H1 (cell line): Measurements from ENCODE around the gene MARK3. TPM values are rescaled to one million over a fixed set of nuclear protein-coding genes. Genes with fewer than 3 reads are reported as not detected.

Experiments used
- CTCF ChIA-PET: fragments of 300-600 bp; sonication (Branson Sonifier 250); formaldehyde crosslinking; loops from one replicate; lab custom pipeline; 2021; ENCODE audit not compliant: partially characterized antibody; lab: Charles Lee
- POLR2A ChIA-PET: fragments of 300-600 bp; sonication (Branson Sonifier 250); formaldehyde crosslinking; loops from one replicate; lab custom pipeline; 2021; ENCODE audit warnings: inconsistent platforms; ENCODE audit not compliant: partially characterized antibody; lab: Charles Lee
- DNase-seq, 2 experiments: peaks; one replicate each; pipeline versions ENCODE4 v3.0.0 to v3.0.0-alpha.2; 2010 to 2022; ENCODE audit warnings: low spot score in 2 of 2, low read depth in 1 of 2, mixed read lengths in 1 of 2
- FAIRE-seq: peaks from 2 replicates; lab custom pipeline; 2011; peaks lifted over from hg19 to GRCh38; lab: Jason Lieb, UNC
- H2AFZ ChIP-seq: 2 replicates; pipeline ENCODE4 v1.8.1; 2012; ENCODE audit warnings: low read length, inconsistent platforms
- H2AK5ac ChIP-seq: 2 replicates; pipeline ENCODE4 v1.6.1; 2013; ENCODE audit warnings: low read depth, low read length
- H2BK120ac ChIP-seq: replicated peaks from 2 replicates; pipeline ENCODE3; 2013; ENCODE audit warnings: low read depth, low read length, inconsistent platforms
- H2BK12ac ChIP-seq: 2 replicates; pipeline ENCODE4 v1.6.1; 2013; ENCODE audit warnings: low read depth, low read length
- H2BK15ac ChIP-seq: 2 replicates; pipeline ENCODE4 v1.6.1; 2013; ENCODE audit warnings: low read length
- H2BK20ac ChIP-seq: 2 replicates; pipeline ENCODE4 v1.6.1; 2013; ENCODE audit warnings: low read length
- H2BK5ac ChIP-seq: 2 replicates; pipeline ENCODE4 v1.6.1; 2013; ENCODE audit warnings: low read depth, low read length
- H3K14ac ChIP-seq: 2 replicates; pipeline ENCODE4 v1.6.1; 2013; ENCODE audit warnings: inconsistent platforms; ENCODE audit not compliant: insufficient read length
- H3K18ac ChIP-seq: 2 replicates; pipeline ENCODE4 v1.6.1; 2013; ENCODE audit warnings: low read length; ENCODE audit errors: extremely low read depth
- H3K23ac ChIP-seq: 2 replicates; pipeline ENCODE4 v1.6.1; 2013; ENCODE audit warnings: inconsistent platforms; ENCODE audit not compliant: insufficient read length
- H3K23me2 ChIP-seq: 2 replicates; pipeline ENCODE4 v1.6.1; 2013; ENCODE audit warnings: low read depth, low read length
- H3K27ac ChIP-seq: 2 replicates; pipeline ENCODE4 v1.6.1; 2011; ENCODE audit warnings: low read depth, low read length, inconsistent platforms
- H3K27me3 ChIP-seq, 4 experiments: replicated peaks in 1 of 4; 1 replicate in 1 of 4; 2 replicates in 3 of 4; pipeline versions ENCODE4 v1.6.1 to v1.8.1; 2011 to 2013; ENCODE audit warnings: low read length in 3 of 4, mild to moderate bottlenecking in 3 of 4, inconsistent platforms in 2 of 4, mixed read lengths in 2 of 4, moderate library complexity in 1 of 4; ENCODE audit not compliant: control insufficient read depth in 3 of 4, insufficient read depth in 3 of 4; ENCODE audit errors: extremely low read depth in 1 of 4
- H3K36me3 ChIP-seq, 4 experiments: 2 replicates each; pipeline versions ENCODE4 v1.6.1 to v1.8.1; 2011 to 2013; ENCODE audit warnings: mild to moderate bottlenecking in 4 of 4, low read length in 3 of 4, moderate library complexity in 2 of 4, control low read depth in 1 of 4, inconsistent platforms in 1 of 4; ENCODE audit not compliant: insufficient read depth in 4 of 4, control insufficient read depth in 2 of 4
- H3K4ac ChIP-seq: replicated peaks from 2 replicates; pipeline ENCODE3; 2013; ENCODE audit warnings: low read length, low read depth, mixed read lengths, inconsistent platforms; ENCODE audit not compliant: insufficient read length
- H3K4me1 ChIP-seq, 4 experiments: replicated peaks in 1 of 4; 1 replicate in 1 of 4; 2 replicates in 3 of 4; pipeline versions ENCODE4 v1.6.1 to v1.8.1; 2011 to 2013; ENCODE audit warnings: low read length in 3 of 4, inconsistent platforms in 2 of 4, mixed read lengths in 1 of 4; ENCODE audit not compliant: insufficient read depth in 4 of 4, control insufficient read depth in 3 of 4
- H3K4me2 ChIP-seq, 2 experiments: 2 replicates each; pipeline versions ENCODE4 v1.6.1 to v1.8.1; 2011 to 2013; ENCODE audit warnings: low read depth in 2 of 2, low read length in 2 of 2, control low read depth in 1 of 2, inconsistent platforms in 1 of 2, mild to moderate bottlenecking in 1 of 2; ENCODE audit not compliant: insufficient read depth in 1 of 2
- H3K4me3 ChIP-seq, 4 experiments: fragments of 200-600, 300-600 bp in 1 of 4; sonication (generic), shearing (Covaris generic), sonication (Bioruptor Twin) in 1 of 4; 2 replicates each; pipeline versions ENCODE4 v1.5.1 to v1.8.1; 2011 to 2016; ENCODE audit warnings: low read length in 4 of 4, low read depth in 3 of 4, control low read depth in 2 of 4, inconsistent platforms in 2 of 4, mild to moderate bottlenecking in 2 of 4, mixed read lengths in 1 of 4, moderate library complexity in 1 of 4; ENCODE audit not compliant: insufficient read depth in 2 of 4; ENCODE audit errors: extremely low read depth in 1 of 4
- H3K56ac ChIP-seq: replicated peaks from 2 replicates; pipeline ENCODE3; 2013; ENCODE audit warnings: low read depth, mild to moderate bottlenecking, mixed read lengths, low read length, inconsistent platforms; ENCODE audit not compliant: insufficient read length
- H3K79me1 ChIP-seq: 2 replicates; pipeline ENCODE4 v1.6.1; 2013; ENCODE audit warnings: low read depth, low read length, control low read depth
- H3K79me2 ChIP-seq, 2 experiments: 2 replicates each; pipeline versions ENCODE4 v1.6.1 to v1.8.1; 2012 to 2013; ENCODE audit warnings: low read length in 2 of 2, mild to moderate bottlenecking in 2 of 2, inconsistent platforms in 1 of 2; ENCODE audit not compliant: insufficient read depth in 2 of 2, control insufficient read depth in 1 of 2
- H3K9ac ChIP-seq, 4 experiments: replicated peaks in 1 of 4; 1 replicate in 1 of 4; 2 replicates in 3 of 4; pipeline versions ENCODE4 v1.6.1 to v1.8.1; 2011 to 2013; ENCODE audit warnings: low read depth in 3 of 4, low read length in 3 of 4, control low read depth in 2 of 4, mild to moderate bottlenecking in 2 of 4, moderate library complexity in 2 of 4, inconsistent platforms in 1 of 4; ENCODE audit errors: extremely low read depth in 1 of 4
- H3K9me3 ChIP-seq, 2 experiments: 2 replicates each; pipeline versions ENCODE4 v1.6.1 to v1.8.1; 2012 to 2013; ENCODE audit warnings: mild to moderate bottlenecking in 2 of 2, moderate library complexity in 2 of 2, control low read depth in 1 of 2, inconsistent platforms in 1 of 2, low read depth in 1 of 2, low read length in 1 of 2, mixed read lengths in 1 of 2; ENCODE audit not compliant: insufficient read depth in 2 of 2
- H4K20me1 ChIP-seq, 2 experiments: replicated peaks in 1 of 2; 2 replicates each; pipeline versions ENCODE3 to v1.8.1; 2011 to 2013; ENCODE audit warnings: inconsistent platforms in 2 of 2, low read length in 2 of 2, mild to moderate bottlenecking in 1 of 2; ENCODE audit not compliant: insufficient read depth in 2 of 2, control insufficient read depth in 1 of 2
- H4K5ac ChIP-seq: 2 replicates; pipeline ENCODE4 v1.6.1; 2013; ENCODE audit warnings: low read length, low read depth, mixed read lengths, inconsistent platforms; ENCODE audit not compliant: insufficient read length
- H4K8ac ChIP-seq: 2 replicates; pipeline ENCODE4 v1.8.0; 2013; ENCODE audit warnings: mild to moderate bottlenecking, moderate library complexity, low read length, inconsistent platforms; ENCODE audit not compliant: insufficient read depth; ENCODE audit errors: extremely low read depth
- H4K91ac ChIP-seq: replicated peaks from 2 replicates; pipeline ENCODE3; 2013; ENCODE audit warnings: low read length, mixed read lengths, inconsistent platforms; ENCODE audit not compliant: insufficient read length
- EGR1 ChIP-seq: IDR thresholded peaks from 2 replicates; pipeline ENCODE4 v1.6.1; 2011; ENCODE audit warnings: low read depth, low read length, borderline replicate concordance
- HDAC2 ChIP-seq, 2 experiments: fragments of 300-600 bp in 1 of 2; sonication (generic) in 1 of 2; IDR thresholded peaks; 2 replicates each; pipeline ENCODE4 v1.6.1; 2011 to 2012; ENCODE audit warnings: low read depth in 2 of 2, low read length in 2 of 2, mild to moderate bottlenecking in 2 of 2, moderate library complexity in 2 of 2, borderline replicate concordance in 1 of 2, inconsistent platforms in 1 of 2
- NANOG ChIP-seq: IDR thresholded peaks from 2 replicates; pipeline ENCODE4 v1.6.1; 2011; ENCODE audit warnings: low read length, low read depth, mild to moderate bottlenecking, inconsistent platforms; ENCODE audit not compliant: insufficient read depth, poor library complexity, severe bottlenecking
- NRF1 ChIP-seq: IDR thresholded peaks from 2 replicates; pipeline ENCODE4 v1.6.1; 2011; ENCODE audit warnings: mild to moderate bottlenecking, low read depth, low read length, improper control_type of control experiment
- RBBP5 ChIP-seq: IDR thresholded peaks from 2 replicates; pipeline ENCODE4 v1.7.1; 2012; ENCODE audit warnings: low read depth, mild to moderate bottlenecking, inconsistent platforms, low read length, moderate library complexity, borderline replicate concordance
- RNF2 ChIP-seq: fragments of 200-900, 300-1000 bp; sonication (generic); IDR thresholded peaks from 2 replicates; pipeline ENCODE4 v1.7.1; 2016; ENCODE audit warnings: borderline replicate concordance, low read depth, mild to moderate bottlenecking, antibody characterized with exemption, low read length; ENCODE audit not compliant: poor library complexity, severe bottlenecking; ENCODE audit errors: missing control alignments
- SAP30 ChIP-seq: fragments of 300-600 bp; sonication (generic); IDR thresholded peaks from 2 replicates; pipeline ENCODE4 v1.7.1; 2012; ENCODE audit warnings: low read length, moderate library complexity, mild to moderate bottlenecking, inconsistent platforms; ENCODE audit not compliant: insufficient read depth, insufficient replicate concordance
- TBP ChIP-seq: IDR thresholded peaks from 2 replicates; pipeline ENCODE4 v1.6.1; 2011; ENCODE audit warnings: low read depth, low read length, improper control_type of control experiment
- ZNF274 ChIP-seq: IDR thresholded peaks from 2 replicates; pipeline ENCODE4 v1.7.0; 2012; ENCODE audit warnings: low read length, borderline replicate concordance; ENCODE audit errors: extremely low read depth
- WGBS, 2 experiments: shearing (Covaris generic) in 1 of 2; methylation state at CpG; one replicate each; pipeline versions ENCODE4 v1.1.6 to v1.1.7; 2013 to 2015; ENCODE audit warnings: low lambda C conversion rate in 2 of 2, mixed read lengths in 2 of 2, inconsistent platforms in 1 of 2, low coverage in 1 of 2, missing lambda C conversion rate in 1 of 2; ENCODE audit not compliant: insufficient replicate concordance in 2 of 2, insufficient coverage in 1 of 2, insufficient read length in 1 of 2; ENCODE audit errors: extremely low coverage in 1 of 2, missing lambda C conversion rate in 1 of 2; 5-methylcytosine and 5-hydroxymethylcytosine counted together
- polyA plus RNA-seq, 7 experiments: library from polyadenylated mRNA; depleted of rRNA in 3 of 7; stranded (reverse) in 5 of 7; unstranded in 2 of 7; fragments of >200 nt in 5 of 7; fragments of 200-250 nt in 2 of 7; gene quantifications; 1 replicate in 5 of 7; 2 replicates in 1 of 7; 4 replicates in 1 of 7; pipeline versions ENCODE4 v1.2.1 to v1.2.3, GENCODE V29; 2011 to 2013; ENCODE audit warnings: missing spikeins in 2 of 7, mixed read lengths in 2 of 7
- total RNA-seq: library from RNA; stranded (reverse); fragmentation: NEBNext Ultra II Directional; extraction: Animal tissue kit (Norgen Biotek cat#: 25700); gene quantifications from 2 replicates; pipeline ENCODE4 v1.2.1, GENCODE V29; 2021

The MARK3 gene
- total and polyA plus RNA-seq, 2 of the 8 experiments (the other 6 are each of a cell fraction or from before 2014, with no cell fraction given): 39.4 to 76.9 TPM

GRCh38 chr14:103450416-103450815, 65.2 kb downstream of the MARK3 start:
- no peak for DNase-seq
- Histone ChIP-seq H3K4ac (no peak overlapping the region), H3K79me2 (peaks cover 0 to 32% of the 10 kb centered on the region in 2 experiments; a peak in 2 of 4 replicates), H3K79me1 (peaks cover 5% of the 10 kb centered on the region; the same call in 1 of the 2 replicates), H3K4me2 (no peak overlapping the region), H4K91ac (no peak overlapping the region), H3K23ac (no peak overlapping the region), H4K8ac (no peak overlapping the region), H2BK15ac (no peak overlapping the region), H3K14ac (no peak overlapping the region), H3K27ac (no peak overlapping the region), H2BK20ac (no peak overlapping the region), H3K36me3 (no peaks in the 10 kb centered on the region), H2BK120ac (no peak overlapping the region), H2AFZ (no peak overlapping the region), H4K20me1 (peaks cover 0 to 3% of the 10 kb centered on the region in 2 experiments), H2AK5ac (no peak overlapping the region), H3K9ac (no peak overlapping the region), H3K4me1 (peaks cover 0 to 3% (median under 1%) of the 10 kb centered on the region in 4 experiments; a peak in 3 of 7 replicates), H2BK5ac (no peak overlapping the region), H3K9me3 (no peaks in the 10 kb centered on the region), H3K23me2 (no peaks in the 10 kb centered on the region), H3K27me3 (no peaks in the 10 kb centered on the region), H3K4me3 (peak overlapping the region in 1 of 4 experiments; percentile 8; a peak in 1 of 8 replicates), H2BK12ac (no peak overlapping the region), H4K5ac (no peak overlapping the region), H3K18ac (no peak overlapping the region), H3K56ac (no peak overlapping the region)
- FAIRE-seq: no peak
- WGBS, 2 experiments: 67% methylated on average over 2 of the region's 2 CpGs; no CpG with 5 or more reads in 1 of the 2 experiments
- POLR2A ChIA-PET: interaction anchor here (0.9 kb wide), 1 partner anchor 106 kb away, joined by 3 read pairs; no protein-coding TSS in a partner anchor
- CTCF ChIA-PET: interaction anchor here (0.7 to 2.8 kb wide), 4 partner anchors 15 to 323 kb away, joined by 3 to 9 read pairs (median 4); no protein-coding TSS in a partner anchor
- TF ChIP-seq HDAC2 (IDR thresholded peaks at IDR 0.05; ENCODE audit: borderline replicate concordance in 1 of 2, low read depth in 2 of 2, low read length in 2 of 2): no peak
- TF ChIP-seq SAP30: no peak
- TF ChIP-seq NRF1: no peak
- no peak for TF ChIP-seq TBP
- no peak for TF ChIP-seq EGR1
- no peak for TF ChIP-seq NANOG
- no peak for TF ChIP-seq RNF2
- no peak for TF ChIP-seq RBBP5
- TF ChIP-seq ZNF274: no peak
